ENCODE results near the gene IGFALS.

The IGFALS gene

GRCh38 chr16:1790261-1790610 is 3.3 kb downstream of the IGFALS start:
- DNase-seq (ENCODE audit: low spot score): no peak

GRCh38 chr16:1789643-1790045 is 3.9 kb downstream of the IGFALS start:
- no peak for DNase-seq (ENCODE audit: low spot score)

- DNase-seq (ENCODE audit: low spot score): no peak
Observed at GRCh38 chr16:1788708-1789100, 4.8 kb downstream of the IGFALS start.

- DNase-seq (ENCODE audit: low spot score): no peak
Observed at GRCh38 chr16:1788095-1788707, 5.3 kb downstream of the IGFALS start.

- DNase-seq (ENCODE audit: low spot score): no peak
Observed at GRCh38 chr16:1787322-1788094, 6.0 kb downstream of the IGFALS start.

GRCh38 chr16:1787056-1787321 is 6.5 kb downstream of the IGFALS start:
- DNase-seq (ENCODE audit: low spot score): no peak

GRCh38 chr16:1786242-1787055 is 7.1 kb downstream of the IGFALS start:
- no peak for DNase-seq (ENCODE audit: low spot score)

GRCh38 chr16:1785846-1786170 is 7.7 kb downstream of the IGFALS start:
- DNase-seq (ENCODE audit: low spot score): no peak

GRCh38 chr16:1784977-1785845 is 8.3 kb downstream of the IGFALS start:
- no peak for DNase-seq (ENCODE audit: low spot score)

GRCh38 chr16:1782408-1783264 is 10.9 kb downstream of the IGFALS start, which contains the start of the genes NUBP2 and SPSB3:
TSS of gene NUBP2 (plus strand) at chr16:1782960. CDS start at chr16:1783021, 61 bp downstream.
TSS of gene SPSB3 (minus strand) at chr16:1782571. CDS start at chr16:1781483, 1,088 bp downstream.
- DNase-seq (ENCODE audit: low spot score): peak; percentile 100

GRCh38 chr16:1781758-1782407 is 11.6 kb downstream of the IGFALS start:
- no peak for DNase-seq (ENCODE audit: low spot score)

- no peak for DNase-seq (ENCODE audit: low spot score)
Observed at GRCh38 chr16:1781254-1781653, 12.3 kb downstream of the IGFALS start.

GRCh38 chr16:1780677-1781072 is 12.8 kb downstream of the IGFALS start:
- no peak for DNase-seq (ENCODE audit: low spot score)

- no peak for DNase-seq (ENCODE audit: low spot score)
Observed at GRCh38 chr16:1779741-1780676, 13.5 kb downstream of the IGFALS start.

GRCh38 chr16:1779234-1779701 is 14.2 kb downstream of the IGFALS start:
- DNase-seq (ENCODE audit: low spot score): no peak

GRCh38 chr16:1778200-1779179 is 15.0 kb downstream of the IGFALS start:
- DNase-seq (ENCODE audit: low spot score): no peak

- DNase-seq (ENCODE audit: low spot score): no peak
Observed at GRCh38 chr16:1777375-1778199, 15.9 kb downstream of the IGFALS start.
